RPMI7951 (cell line): ENCODE measurements around the gene MICAL2. TPM values are rescaled to one million over a fixed set of nuclear protein-coding genes. Genes with fewer than 3 reads are reported as not detected.

Experiments used
- DNase-seq: peaks from one replicate; pipeline ENCODE4 v3.0.0-alpha.2; 2012; ENCODE audit warnings: low read depth
- total RNA-seq: library from RNA; depleted of rRNA; stranded (reverse); fragments of >200 nt; shearing (Covaris generic); gene quantifications from 2 replicates; pipeline ENCODE4 v1.2.3, GENCODE V29; 2014

The MICAL2 gene
- total RNA-seq, 1 experiment from 2014 or later = 58.6 TPM

DNA sequence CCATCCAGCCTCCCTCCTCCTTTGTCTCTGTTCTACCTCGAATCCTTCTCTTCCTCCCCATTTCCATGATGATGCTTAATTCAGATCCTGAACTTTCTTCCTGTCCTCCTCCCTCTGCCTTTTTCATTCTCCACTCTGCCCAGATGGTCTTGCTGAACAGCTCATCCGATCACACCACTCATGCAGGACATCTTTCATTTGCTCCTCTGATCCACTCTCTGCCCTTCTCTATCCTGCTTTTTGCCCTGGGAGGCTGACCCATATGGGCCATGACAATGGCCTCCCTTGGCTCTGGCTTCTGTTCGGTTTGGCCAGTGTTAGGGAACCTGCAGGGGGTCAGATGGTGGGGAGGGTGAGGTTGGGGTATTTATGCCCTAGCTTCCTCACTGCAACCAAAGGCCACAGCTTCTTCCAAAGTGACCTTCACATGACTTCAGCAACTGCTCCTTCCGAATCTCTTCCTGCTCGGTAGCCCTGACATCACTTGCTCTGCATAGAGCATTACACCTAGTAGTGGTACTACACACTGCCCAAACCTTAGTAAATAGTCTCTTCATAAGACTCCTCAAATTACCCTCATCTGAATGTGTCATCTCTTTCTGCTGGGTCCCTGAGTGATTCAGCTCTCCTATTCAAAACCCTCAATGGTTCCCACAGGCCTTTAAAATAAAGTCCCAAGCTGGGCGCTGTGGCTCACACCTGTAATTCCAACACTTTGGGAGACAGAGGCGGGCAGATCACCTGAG, 32.7 kb upstream of the MICAL2 start:
- peak; percentile 52 for DNase-seq

GRCh38 chr11:12079726-12080556, 30.4 kb upstream of the MICAL2 start:
- peak; percentile 97 for DNase-seq

- DNase-seq = no peak
Measured at GRCh38 chr11:12083380-12083779, 27.0 kb upstream of the MICAL2 start.

- no peak for DNase-seq
Measured at GRCh38 chr11:12084256-12084655, 26.1 kb upstream of the MICAL2 start.

DNA sequence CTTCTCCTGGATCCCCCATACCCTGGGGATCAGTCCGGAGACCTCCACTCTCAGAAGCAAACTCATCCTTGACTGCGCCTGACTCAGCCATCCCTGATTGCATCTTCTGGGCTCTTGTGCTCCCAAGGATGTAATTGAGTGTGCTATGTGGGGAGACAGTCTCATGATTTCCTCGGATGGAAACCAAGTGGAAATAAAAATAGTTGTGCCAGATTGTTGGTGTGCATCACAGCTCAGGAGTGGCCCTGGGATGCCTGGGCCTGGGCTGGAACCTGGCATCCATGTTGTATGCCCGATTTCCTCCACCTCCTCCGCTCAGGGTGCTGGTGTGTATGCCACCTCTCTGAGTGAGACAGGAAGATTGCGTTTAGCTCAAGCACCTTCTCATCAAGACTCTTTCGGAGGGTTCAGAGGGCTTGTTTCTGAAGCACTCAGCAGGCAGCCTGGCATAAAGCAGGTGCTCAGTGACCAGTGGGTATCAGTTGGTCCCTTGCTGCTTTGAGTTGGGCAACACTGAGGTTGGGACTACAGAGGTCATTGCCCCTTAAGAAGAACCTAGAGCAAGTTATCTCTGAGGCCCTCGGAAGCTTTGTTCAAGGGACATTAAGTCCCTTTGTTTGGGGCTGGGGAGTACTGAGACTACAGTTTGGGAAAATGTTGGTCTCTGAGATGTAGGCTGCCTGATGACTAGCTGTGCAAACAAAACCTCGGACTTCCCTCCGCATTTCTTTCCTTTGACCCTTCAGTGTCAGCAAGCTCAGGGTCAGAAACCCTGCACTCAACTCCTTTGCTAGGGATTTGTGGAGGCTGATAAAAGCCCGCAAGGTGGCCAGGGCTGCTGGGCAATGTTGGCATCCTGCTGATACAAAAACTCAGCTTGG, 24.8 kb upstream of the MICAL2 start:
- DNase-seq = no peak

DNA sequence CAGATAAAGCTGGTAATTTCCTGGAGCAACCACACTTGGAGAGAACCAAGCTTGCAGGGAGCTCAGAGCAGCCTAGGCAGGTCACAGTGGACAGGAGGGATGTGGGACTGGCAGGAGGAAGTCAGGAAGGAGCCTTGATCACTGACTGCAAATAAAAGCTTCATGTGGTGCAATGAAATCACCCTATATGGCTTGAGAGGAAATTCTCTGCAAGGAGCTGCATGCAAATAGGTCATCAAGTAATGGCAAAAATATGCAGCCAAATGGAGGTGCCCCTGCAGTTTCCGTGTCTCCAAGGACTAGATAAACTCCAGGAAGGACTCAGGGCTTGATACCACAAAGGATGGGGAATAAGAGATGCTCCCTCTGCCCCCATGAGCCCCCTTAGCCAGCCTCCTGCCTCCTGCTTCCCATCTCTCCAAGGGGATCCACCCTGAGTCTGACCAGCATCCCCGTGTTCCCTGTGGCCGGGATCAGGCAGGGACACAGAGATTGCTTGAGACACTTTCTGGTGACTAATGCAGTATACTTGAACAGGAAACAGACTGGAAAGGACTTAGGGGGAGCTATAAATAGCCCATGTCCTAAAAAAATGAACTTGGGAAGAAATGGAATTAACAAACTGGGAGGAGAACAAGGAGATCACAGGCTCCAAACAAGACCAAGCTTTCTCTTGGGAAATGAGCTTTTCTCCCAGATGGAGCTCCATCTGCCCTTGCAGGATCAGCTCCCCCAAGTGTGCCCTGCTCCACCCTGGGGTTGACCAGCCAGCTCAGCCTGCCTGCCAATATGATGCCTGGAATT, 23.9 kb upstream of the MICAL2 start:
- peak; percentile 96 for DNase-seq

DNA sequence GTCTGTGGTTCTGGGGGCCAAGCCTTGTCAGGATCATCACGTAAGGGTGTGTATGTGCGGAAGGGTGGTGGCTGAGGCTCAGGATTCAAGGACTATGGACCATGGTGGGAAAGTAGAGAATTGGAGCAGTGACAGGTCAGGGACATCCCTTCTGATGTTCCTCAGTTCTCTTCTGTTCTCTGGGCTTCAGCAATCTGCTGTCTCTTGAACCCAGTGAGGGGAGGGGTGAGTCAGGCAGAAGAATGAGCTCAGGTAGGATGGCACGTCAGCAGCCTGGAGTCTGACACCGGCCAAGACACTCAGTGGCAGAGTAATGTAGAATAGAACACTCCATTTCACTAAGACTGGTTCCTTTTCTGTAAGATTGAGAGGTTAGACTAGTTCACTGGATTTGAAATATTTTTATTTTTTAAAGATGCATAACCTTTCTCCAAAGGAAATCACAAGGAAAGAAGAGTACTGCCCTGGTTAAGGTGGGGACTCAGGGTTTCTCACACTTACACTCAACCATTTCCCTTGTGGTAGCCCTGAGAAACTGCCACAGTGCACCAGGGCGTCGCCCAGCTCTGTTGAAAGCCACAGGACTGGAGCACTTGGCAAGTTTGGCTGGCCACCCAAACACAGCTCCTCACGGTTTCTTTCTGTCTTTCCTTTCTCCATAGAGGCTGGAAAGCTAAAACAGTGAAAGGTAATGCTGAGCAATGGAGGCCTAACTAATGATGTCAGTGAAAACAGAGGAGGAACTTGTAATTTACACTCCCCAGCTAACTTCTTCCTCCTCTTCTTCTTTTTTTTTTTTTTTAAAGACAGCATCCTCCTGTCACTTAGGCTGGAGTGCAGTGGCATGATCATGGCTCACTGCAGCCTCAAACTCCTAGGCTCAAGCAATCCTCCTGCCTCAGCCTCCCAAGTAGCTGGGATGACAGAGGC, 23.1 kb upstream of the MICAL2 start:
- peak; percentile 85 for DNase-seq

DNA sequence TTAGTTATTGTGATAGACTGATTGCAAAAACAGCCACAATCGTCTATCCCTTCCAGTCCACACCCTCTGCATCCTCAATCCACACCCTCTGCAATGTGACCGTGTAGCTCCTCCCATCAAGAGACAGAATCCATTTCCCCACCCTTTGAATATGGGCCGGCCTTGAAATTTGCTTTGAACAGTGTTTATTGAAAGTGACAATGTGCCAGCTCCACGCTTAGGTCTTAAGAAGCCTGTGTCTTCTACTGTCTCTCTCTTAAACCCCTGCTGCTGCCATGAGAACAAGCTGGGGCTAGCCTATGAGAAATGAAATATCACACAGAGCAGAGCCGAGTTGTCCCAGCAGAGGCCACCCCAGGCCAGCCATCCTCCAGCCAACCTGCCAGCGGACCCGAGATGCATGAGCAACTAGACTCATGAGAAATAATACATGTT, 22.3 kb upstream of the MICAL2 start:
- DNase-seq = peak; percentile 82

GRCh38 chr11:12088531-12088930, 21.9 kb upstream of the MICAL2 start:
- DNase-seq = no peak

GRCh38 chr11:12089041-12089440, 21.3 kb upstream of the MICAL2 start:
- DNase-seq = no peak

GRCh38 chr11:12089473-12089872, 20.9 kb upstream of the MICAL2 start:
- no peak for DNase-seq

- DNase-seq = peak; percentile 76
Measured at GRCh38 chr11:12090061-12090591, 20.3 kb upstream of the MICAL2 start.

GRCh38 chr11:12090761-12091258, 19.6 kb upstream of the MICAL2 start:
- no peak for DNase-seq

- DNase-seq = no peak
Measured at GRCh38 chr11:12091956-12092558, 18.3 kb upstream of the MICAL2 start.

DNA sequence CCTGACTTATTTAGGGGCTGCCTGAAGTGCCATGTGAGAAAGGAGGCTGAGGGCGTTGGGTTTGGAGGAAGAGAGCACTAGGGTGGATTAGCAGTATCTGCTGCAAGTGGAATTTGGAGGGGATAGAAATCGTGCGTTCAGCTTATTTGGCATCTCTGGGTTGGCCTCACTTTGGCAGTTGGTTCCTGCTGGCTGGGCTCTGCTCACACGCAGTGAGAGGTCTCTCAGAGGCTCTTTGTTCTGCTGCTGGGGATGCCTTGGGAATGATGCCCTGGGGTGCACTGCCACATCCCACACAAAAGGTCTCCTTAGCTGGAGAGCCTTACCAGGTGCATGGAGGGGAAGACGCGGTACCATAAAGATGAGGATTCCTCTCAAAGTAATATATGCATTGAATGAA, 17.7 kb upstream of the MICAL2 start:
- DNase-seq = peak; percentile 52

DNA sequence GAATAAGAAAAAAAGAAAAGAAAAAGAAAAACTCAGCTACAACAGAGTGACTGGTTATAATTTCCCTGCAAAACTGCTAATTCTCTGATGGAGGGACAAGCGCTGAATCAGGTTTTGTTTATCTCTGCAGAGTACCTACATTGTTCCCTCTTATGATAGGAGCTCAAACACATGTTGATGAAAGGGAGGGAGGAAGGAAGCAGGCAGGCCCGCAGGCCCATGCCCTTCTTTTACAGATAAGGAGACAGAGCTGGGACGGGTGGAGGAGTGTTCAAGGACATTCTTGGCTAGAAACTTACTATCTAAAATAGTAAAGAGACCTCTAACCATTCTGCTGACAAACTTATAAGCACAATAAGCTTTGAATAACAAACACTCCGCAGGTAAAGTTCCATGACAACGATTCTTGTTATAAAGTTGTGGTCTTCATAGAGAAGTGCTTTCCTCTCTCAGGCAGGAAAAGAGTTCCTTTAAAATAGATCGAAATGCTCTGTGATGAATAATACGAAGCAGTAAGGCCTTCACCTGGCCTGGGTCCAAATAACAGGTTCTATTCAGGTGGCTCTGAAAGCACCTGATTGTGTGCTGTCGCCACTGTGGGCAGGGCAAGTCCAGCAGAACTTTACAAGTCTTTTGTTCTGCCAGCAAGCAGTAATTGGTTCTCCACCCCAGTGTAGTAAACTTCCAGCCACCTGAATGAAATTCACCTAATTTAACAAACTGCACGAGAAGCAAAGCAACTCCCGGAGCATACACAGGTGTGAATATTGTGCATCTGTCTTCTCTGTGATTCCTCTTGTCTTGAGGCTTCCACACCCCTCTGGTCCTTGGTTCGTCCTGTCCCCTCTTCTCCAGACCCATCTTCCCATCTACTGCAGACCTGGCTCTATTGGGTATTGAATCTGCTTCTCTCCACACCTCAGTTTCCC, 15.3 kb upstream of the MICAL2 start:
- no peak for DNase-seq

DNA sequence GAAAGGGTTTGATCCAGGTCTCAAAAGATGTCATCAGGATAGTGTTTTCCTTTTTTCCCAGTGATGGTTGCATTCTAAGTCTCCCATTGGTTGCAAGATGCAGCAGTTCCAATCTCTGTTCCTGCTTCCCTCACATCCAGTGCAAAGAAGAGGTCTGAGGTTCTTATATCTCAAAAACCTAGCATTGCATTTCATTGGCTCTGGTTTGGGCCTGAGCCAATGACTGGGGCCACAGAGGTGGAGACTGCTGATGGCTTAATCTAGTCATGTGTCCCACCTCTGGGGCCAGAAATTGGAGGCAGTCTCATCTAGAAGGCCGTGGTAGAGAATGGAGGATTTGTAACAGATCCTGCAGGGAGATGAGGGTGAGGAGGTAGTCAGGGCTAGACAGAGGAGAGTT, 13.2 kb upstream of the MICAL2 start:
- no peak for DNase-seq

DNA sequence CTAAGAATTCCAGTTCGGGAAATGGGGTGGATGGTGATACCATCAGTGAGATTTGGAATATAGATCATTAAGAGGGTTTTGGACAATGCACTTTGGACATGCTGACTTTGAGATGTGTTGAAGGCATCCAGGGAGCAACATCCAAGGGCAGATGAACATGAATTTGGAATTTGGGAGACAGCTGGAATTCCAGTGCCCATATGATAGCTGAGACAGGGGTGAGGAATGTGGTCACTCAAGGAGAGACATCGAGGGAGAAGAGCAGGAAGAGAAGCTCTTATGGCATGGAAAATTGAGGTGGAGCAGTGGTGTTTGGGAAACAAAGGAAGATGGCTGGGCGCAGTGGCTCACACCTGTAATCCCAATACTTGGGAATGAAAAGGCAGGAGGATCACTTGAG, 11.8 kb upstream of the MICAL2 start:
- DNase-seq = no peak
